OCI-LY7 (cell line): ENCODE data around the gene KCNJ9. TPM values are rescaled to one million over a fixed set of nuclear protein-coding genes. Genes with fewer than 3 reads are reported as not detected.

ENCODE experiments used
- BruUV-seq: library from RNA; stranded (reverse); fragments of 400-500 nt; replicated peaks from 2 replicates; lab custom pipeline; 2021; lab: Mats Ljungman, UMichigan
- CTCF ChIA-PET: fragments of 300-600 bp; sonication (Branson Sonifier 250); formaldehyde crosslinking; loops from one replicate; lab custom pipeline; 2022; ENCODE audit warnings: antibody characterized with exemption; ENCODE audit not compliant: unreplicated experiment; lab: Charles Lee
- POLR2A ChIA-PET: fragments of 300-600 bp; sonication (Branson Sonifier 250); formaldehyde crosslinking; loops from one replicate; lab custom pipeline; 2022; ENCODE audit warnings: antibody characterized with exemption; lab: Charles Lee
- DNase-seq: peaks from one replicate; pipeline ENCODE4 v3.0.0-alpha.2; 2015; ENCODE audit warnings: low spot score
- H2AFZ ChIP-seq: fragments of 200-600 bp; sonication (generic), shearing (Covaris generic); 2 replicates; pipeline ENCODE4 v1.6.1; 2014; ENCODE audit warnings: mild to moderate bottlenecking, antibody characterized with exemption, low read length, moderate library complexity
- H3K27ac ChIP-seq: fragments of 200-600 bp; sonication (generic); 2 replicates; pipeline ENCODE4 v1.5.1; 2014; ENCODE audit warnings: mixed run types, low read depth, mild to moderate bottlenecking, moderate library complexity, low read length, inconsistent platforms; ENCODE audit not compliant: poor library complexity, severe bottlenecking
- H3K36me3 ChIP-seq: fragments of 200-600 bp; sonication (generic); 2 replicates; pipeline ENCODE4 v1.6.1; 2014; ENCODE audit warnings: mild to moderate bottlenecking, antibody characterized with exemption, low read length, moderate library complexity, mixed read lengths; ENCODE audit not compliant: insufficient read depth
- H3K4me1 ChIP-seq: fragments of 200-600 bp; sonication (generic); 2 replicates; pipeline ENCODE4 v1.5.1; 2014; ENCODE audit warnings: mild to moderate bottlenecking, low read length; ENCODE audit not compliant: insufficient read depth, poor library complexity, severe bottlenecking
- H3K4me2 ChIP-seq: fragments of 200-600 bp; sonication (generic); 2 replicates; pipeline ENCODE4 v1.6.1; 2014; ENCODE audit warnings: mild to moderate bottlenecking, low read length
- H3K4me3 ChIP-seq: fragments of 200-600 bp; sonication (generic); 2 replicates; pipeline ENCODE4 v1.5.1; 2014; ENCODE audit warnings: mild to moderate bottlenecking, low read depth, low read length; ENCODE audit not compliant: poor library complexity, severe bottlenecking
- H3K79me2 ChIP-seq: fragments of 200-600 bp; sonication (generic); 2 replicates; pipeline ENCODE4 v1.6.1; 2016; ENCODE audit warnings: low read depth, mild to moderate bottlenecking, low read length, moderate library complexity, mixed read lengths; ENCODE audit not compliant: insufficient read depth
- H3K9me2 ChIP-seq: fragments of 200-600 bp; sonication (generic); 2 replicates; pipeline ENCODE4 v1.6.1; 2016; ENCODE audit warnings: mild to moderate bottlenecking, low read length, mixed read lengths; ENCODE audit not compliant: insufficient read depth
- H3K9me3 ChIP-seq: fragments of 200-600 bp; sonication (generic); 2 replicates; pipeline ENCODE4 v1.6.1; 2014; ENCODE audit warnings: mild to moderate bottlenecking, mixed run types, low read length, mixed read lengths
- H4K20me1 ChIP-seq: fragments of 200-600 bp; sonication (generic); 2 replicates; pipeline ENCODE4 v1.6.1; 2014; ENCODE audit warnings: mild to moderate bottlenecking, antibody characterized with exemption, low read length, moderate library complexity, mixed read lengths; ENCODE audit not compliant: insufficient read depth
- EZH2phosphoT487 ChIP-seq: fragments of 200-600 bp; sonication (generic); IDR thresholded peaks from 2 replicates; pipeline ENCODE4 v1.6.1; 2018; ENCODE audit warnings: low read depth, borderline replicate concordance, mild to moderate bottlenecking, mixed run types, antibody characterized with exemption, low read length, moderate library complexity, mixed read lengths
- intact Hi-C: fragments of 100-400 bp; cut with micrococcal nuclease; formaldehyde crosslinking; loops from one replicate; pipeline ENCODE4 v1.10.0; 2022; ENCODE audit not compliant: unreplicated experiment
- total RNA-seq, 2 experiments: library from RNA; depleted of rRNA in 1 of 2; stranded (reverse); fragments of >200 nt in 1 of 2; shearing (Covaris generic) in 1 of 2; gene quantifications; 2 replicates each; pipeline ENCODE4 v1.2.3, GENCODE V29; 2014 to 2022
- TF ChIP-seq, protein P1 (sequence below): fragments of 200-600 bp; sonication (generic); conservative IDR thresholded peaks from 2 replicates; pipeline ENCODE4 v1.5.1; 2014; ENCODE audit warnings: mild to moderate bottlenecking, antibody characterized with exemption, low read length, moderate library complexity, mixed read lengths

The KCNJ9 gene
- total RNA-seq, 2 experiments from 2014 or later: not detected

DNA sequence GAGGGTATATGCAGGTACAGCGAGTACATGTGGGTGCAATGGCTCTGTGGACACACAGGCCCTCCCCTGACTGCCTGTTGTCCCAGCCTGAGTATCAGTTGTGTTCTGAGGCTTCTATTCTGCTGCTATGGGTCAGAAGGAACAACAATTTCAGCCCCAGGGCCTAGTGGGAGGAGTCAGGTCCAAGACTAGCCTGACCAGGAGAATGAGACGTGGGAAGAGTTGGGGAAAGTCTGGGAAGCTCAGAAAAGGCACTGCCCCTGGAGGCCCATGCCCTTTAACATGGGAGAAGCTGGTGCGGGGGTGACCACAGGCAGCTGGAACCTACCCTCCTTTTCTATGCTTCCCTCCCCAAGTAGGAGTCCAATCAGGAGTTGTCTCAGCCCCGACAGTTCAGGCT lies 9.4 kb downstream of the KCNJ9 start:
- H3K9me2 ChIP-seq: no peaks in the 10 kb centered on the region
- ChIA-PET POLR2A (no interaction called here), CTCF (no interaction called here)
- no peak overlapping the region for H3K4me2 ChIP-seq
- no peaks in the 10 kb centered on the region for H3K79me2 ChIP-seq
- H3K27ac ChIP-seq: no peak overlapping the region
- TF ChIP-seq, protein P1, sequence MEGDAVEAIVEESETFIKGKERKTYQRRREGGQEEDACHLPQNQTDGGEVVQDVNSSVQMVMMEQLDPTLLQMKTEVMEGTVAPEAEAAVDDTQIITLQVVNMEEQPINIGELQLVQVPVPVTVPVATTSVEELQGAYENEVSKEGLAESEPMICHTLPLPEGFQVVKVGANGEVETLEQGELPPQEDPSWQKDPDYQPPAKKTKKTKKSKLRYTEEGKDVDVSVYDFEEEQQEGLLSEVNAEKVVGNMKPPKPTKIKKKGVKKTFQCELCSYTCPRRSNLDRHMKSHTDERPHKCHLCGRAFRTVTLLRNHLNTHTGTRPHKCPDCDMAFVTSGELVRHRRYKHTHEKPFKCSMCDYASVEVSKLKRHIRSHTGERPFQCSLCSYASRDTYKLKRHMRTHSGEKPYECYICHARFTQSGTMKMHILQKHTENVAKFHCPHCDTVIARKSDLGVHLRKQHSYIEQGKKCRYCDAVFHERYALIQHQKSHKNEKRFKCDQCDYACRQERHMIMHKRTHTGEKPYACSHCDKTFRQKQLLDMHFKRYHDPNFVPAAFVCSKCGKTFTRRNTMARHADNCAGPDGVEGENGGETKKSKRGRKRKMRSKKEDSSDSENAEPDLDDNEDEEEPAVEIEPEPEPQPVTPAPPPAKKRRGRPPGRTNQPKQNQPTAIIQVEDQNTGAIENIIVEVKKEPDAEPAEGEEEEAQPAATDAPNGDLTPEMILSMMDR: no peak
- TF ChIP-seq EZH2phosphoT487: no peak
- no peak overlapping the region for H2AFZ ChIP-seq
- no peaks in the 10 kb centered on the region for H4K20me1 ChIP-seq
- no peaks in the 10 kb centered on the region for H3K9me3 ChIP-seq
- H3K4me3 ChIP-seq: no peak overlapping the region
- peaks cover under 1% of the 10 kb centered on the region for H3K4me1 ChIP-seq
- BruUV-seq: no TSS peak
- no peak for DNase-seq
- peaks cover 23% of the 10 kb centered on the region; the same call in 1 of the 2 replicates for H3K36me3 ChIP-seq
- intact Hi-C loops: no loop called here

DNA sequence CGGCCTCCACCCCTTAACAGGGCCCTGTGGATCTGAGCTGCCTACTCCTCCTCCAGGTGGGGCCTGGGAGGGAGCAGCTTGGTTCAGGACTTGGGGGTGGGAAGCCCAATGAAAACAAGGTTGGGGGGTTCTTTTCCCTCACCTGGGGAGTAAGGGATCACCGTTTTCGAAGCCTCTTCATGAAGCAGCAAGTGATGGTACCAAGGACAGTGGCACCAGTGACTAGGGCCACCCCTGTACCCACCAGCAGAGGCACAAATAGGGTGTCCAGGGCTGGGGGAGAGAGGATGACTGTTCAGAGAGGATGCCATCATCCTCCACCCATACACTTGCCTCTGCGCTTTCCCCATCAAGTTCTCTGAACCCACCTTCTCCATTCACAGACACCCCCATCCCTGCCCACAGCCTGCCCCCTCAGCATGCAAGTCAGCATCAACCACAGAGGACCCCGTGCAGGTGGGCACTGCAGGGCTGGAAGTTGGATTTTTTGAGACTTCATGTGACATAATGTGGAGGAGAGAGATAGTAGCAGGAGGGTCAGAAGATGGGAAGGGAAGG lies 10.4 kb downstream of the KCNJ9 start:
- BruUV-seq: no TSS peak
- CTCF ChIA-PET: no interaction called here
- intact Hi-C loops: no loop called here

More for the DNA sequence above, 10.4 kb downstream of the KCNJ9 start:
- Histone ChIP-seq H3K9me3 (no peaks in the 10 kb centered on the region), H4K20me1 (no peaks in the 10 kb centered on the region), H3K9me2 (no peaks in the 10 kb centered on the region), H3K36me3 (peaks cover 23% of the 10 kb centered on the region; the same call in 1 of the 2 replicates), H3K27ac (no peak overlapping the region), H3K4me1 (peaks cover 11% of the 10 kb centered on the region), H3K4me3 (no peak overlapping the region), H2AFZ (no peak overlapping the region), H3K79me2 (no peaks in the 10 kb centered on the region; the same call in 1 of the 2 replicates), H3K4me2 (no peak overlapping the region)
- DNase-seq: no peak
- POLR2A ChIA-PET: no interaction called here
- TF ChIP-seq EZH2phosphoT487: no peak
- TF ChIP-seq, protein P1: no peak
